Gastrocnemius medialis (tissue), 4 donors: ENCODE measurements around the gene SIAH1. TPM values are rescaled to one million over a fixed set of nuclear protein-coding genes. Genes with fewer than 3 reads are reported as not detected.
A peak's percentile ranks its signal among the peaks of the same experiment; 100 is the strongest.

ENCODE experiments used
- ATAC-seq, 2 donors: fragments of 150-250 bp; one replicate each; pipeline ENCODE4 v1.9.1; 2016
- DNase-seq, 2 donors: peaks; one replicate each; pipeline ENCODE4 v3.0.0-alpha.2; 2019
- H3K27ac ChIP-seq, 4 donors: fragments of 200-600 bp; sonication (generic); 1 replicate in 1 of 4; 2 replicates in 3 of 4; pipeline ENCODE4 v1.5.1; 2016 to 2018; ENCODE audit warnings: mild to moderate bottlenecking in 2 of 4, moderate library complexity in 1 of 4
- H3K27me3 ChIP-seq, 3 donors: fragments of 200-600 bp; sonication (generic) in 2 of 3; 1 replicate in 1 of 3; 2 replicates in 2 of 3; pipeline versions ENCODE4 v1.5.1 to v1.6.0; 2016 to 2019; ENCODE audit warnings: mild to moderate bottlenecking in 1 of 3, moderate library complexity in 1 of 3
- H3K36me3 ChIP-seq, 2 donors: fragments of 200-600 bp; sonication (generic) in 1 of 2; one replicate each; pipeline ENCODE4 v1.5.1; 2017 to 2018
- H3K4me1 ChIP-seq, 2 donors: fragments of 200-600 bp; sonication (generic) in 1 of 2; one replicate each; pipeline ENCODE4 v1.5.1; 2016 to 2017; ENCODE audit warnings: mild to moderate bottlenecking in 2 of 2
- H3K4me3 ChIP-seq, 4 donors: fragments of 200-600 bp; sonication (generic) in 3 of 4; 1 replicate in 1 of 4; 2 replicates in 3 of 4; pipeline ENCODE4 v1.5.1; 2016 to 2019; ENCODE audit warnings: mild to moderate bottlenecking in 2 of 4
- H3K9me3 ChIP-seq, 3 donors: fragments of 200-600 bp; sonication (generic) in 2 of 3; 1 replicate in 1 of 3; 2 replicates in 2 of 3; pipeline ENCODE4 v1.5.1; 2016 to 2019
- CTCF ChIP-seq, 5 experiments: fragments of 450-650 bp in 3 of 5; fragments of 200-600 bp in 2 of 5; sonication (generic) in 2 of 5; IDR thresholded peaks in 4 of 5; conservative IDR thresholded peaks in 1 of 5; 1 replicate in 4 of 5; 2 replicates in 1 of 5; pipeline ENCODE4 v1.5.1; 2016 to 2019; ENCODE audit warnings: antibody characterized with exemption in 5 of 5, mild to moderate bottlenecking in 3 of 5, moderate library complexity in 3 of 5
- POLR2A ChIP-seq, 2 donors: fragments of 450-650 bp; IDR thresholded peaks; one replicate each; pipeline ENCODE4 v1.6.1; 2017; ENCODE audit warnings: antibody characterized with exemption in 2 of 2, mild to moderate bottlenecking in 2 of 2, moderate library complexity in 2 of 2
- in situ Hi-C, 4 donors: fragments of 200-750 bp; cut with MboI; loops; one replicate each; pipeline versions ENCODE4 v1.15.0 to v1.8.0; 2017; ENCODE audit warnings: low sequenced_read_pairs in 4 of 4
- intact Hi-C: fragments of 100-400 bp; cut with DNase I; formaldehyde crosslinking; loops from one replicate; pipeline ENCODE4 v1.15.1; 2023; ENCODE audit warnings: low total_unique reads
- total RNA-seq, 4 donors: library from RNA; depleted of rRNA; stranded (reverse); fragments of >200 nt; gene quantifications; one replicate each; pipeline versions ENCODE4 v1.1.0 to v1.2.3, GENCODE V29; 2016

Gene SIAH1
- total RNA-seq, 4 donors from 2014 or later, result 19.9 to 21.0 (median 20.1) TPM

GRCh38 chr16:48393485-48394354 is 8.5 kb upstream of the SIAH1 start:
- peak; percentile 87 for DNase-seq
- Histone ChIP-seq H3K4me3 (no peak overlapping the region), H3K9me3 (no peaks in the 10 kb centered on the region), H3K4me1 (peaks cover 28 to 30% of the 10 kb centered on the region in 2 donors), H3K36me3 (no peaks in the 10 kb centered on the region), H3K27me3 (no peaks in the 10 kb centered on the region), H3K27ac (peak overlapping the region; percentile 86 to 92 (median 88))
- peak; percentile 97 to 99 for ATAC-seq
- intact Hi-C loops (loop anchor here (2.0 to 5.0 kb wide), 3 partner anchors 36 to 164 kb away; no protein-coding TSS in a partner anchor), in situ Hi-C loops (no loop called here)
- no peak for TF ChIP-seq CTCF (IDR thresholded peaks at IDR 0.05 in 4 of 5, conservative IDR thresholded peaks at IDR 0.05 in 1 of 5)
- peak; percentile 60 to 74 for TF ChIP-seq POLR2A (IDR thresholded peaks at IDR 0.05)

- Histone ChIP-seq H3K27ac (peak overlapping the region; percentile 86 to 92 (median 88)), H3K36me3 (no peaks in the 10 kb centered on the region), H3K27me3 (no peaks in the 10 kb centered on the region), H3K9me3 (no peaks in the 10 kb centered on the region), H3K4me3 (no peak overlapping the region), H3K4me1 (peaks cover 28 to 30% of the 10 kb centered on the region in 2 donors)
- in situ Hi-C loops, result no loop called here
- intact Hi-C loops, result loop anchor here (5.0 kb wide), 2 partner anchors 35 to 165 kb away; no protein-coding TSS in a partner anchor
- TF ChIP-seq POLR2A (IDR thresholded peaks at IDR 0.05) (no peak), CTCF (IDR thresholded peaks at IDR 0.05 in 4 of 5, conservative IDR thresholded peaks at IDR 0.05 in 1 of 5) (no peak)
- DNase-seq (no peak), ATAC-seq (peak in 1 of 2 donors; percentile 37)
Observed at GRCh38 chr16:48392407-48392806, 7.2 kb upstream of the SIAH1 start.

GRCh38 chr16:48386559-48387312 is 1.5 kb upstream of the SIAH1 start:
- no peak for TF ChIP-seq POLR2A (IDR thresholded peaks at IDR 0.05)
- TF ChIP-seq CTCF (IDR thresholded peaks at IDR 0.05 in 4 of 5, conservative IDR thresholded peaks at IDR 0.05 in 1 of 5), result no peak
- Histone ChIP-seq H3K36me3 (no peaks in the 10 kb centered on the region), H3K27me3 (no peaks in the 10 kb centered on the region), H3K9me3 (no peaks in the 10 kb centered on the region), H3K27ac (peak overlapping the region; percentile 94 to 98 (median 96)), H3K4me3 (peak overlapping the region in 1 of 4 donors; percentile 0), H3K4me1 (peaks cover 27 to 29% of the 10 kb centered on the region in 2 donors)
- ATAC-seq (no peak), DNase-seq (no peak)
- intact Hi-C loops (loop anchor here (10.0 kb wide), 2 partner anchors 1412 to 1468 kb away; partner anchors contain the start of genes DNAJA2 and ZNF423), in situ Hi-C loops (no loop called here)

- ATAC-seq, result peak; percentile 67 to 71
- DNase-seq, result peak; percentile 58 to 60
- in situ Hi-C loops, result no loop called here
- H3K27me3 ChIP-seq, result no peaks in the 10 kb centered on the region
- no peaks in the 10 kb centered on the region for H3K36me3 ChIP-seq
- peaks cover 36 to 44% of the 10 kb centered on the region in 2 donors for H3K4me1 ChIP-seq
- peak overlapping the region; percentile 94 to 99 (median 98) for H3K27ac ChIP-seq
- H3K9me3 ChIP-seq, result no peaks in the 10 kb centered on the region
- peak overlapping the region; percentile 77 to 89 (median 79) for H3K4me3 ChIP-seq
- intact Hi-C loops, result loop anchor here (1.0 to 10.0 kb wide), 4 partner anchors 142 to 1470 kb away; partner anchors contain the start of genes DNAJA2, LONP2, N4BP1 and ZNF423
- TF ChIP-seq CTCF (IDR thresholded peaks at IDR 0.05 in 4 of 5, conservative IDR thresholded peaks at IDR 0.05 in 1 of 5) (no peak), POLR2A (IDR thresholded peaks at IDR 0.05) (no peak)
Observed at GRCh38 chr16:48384520-48385252, 527 bp downstream of the SIAH1 start.
